ENCODE measurements around the gene TENM4.

DNA sequence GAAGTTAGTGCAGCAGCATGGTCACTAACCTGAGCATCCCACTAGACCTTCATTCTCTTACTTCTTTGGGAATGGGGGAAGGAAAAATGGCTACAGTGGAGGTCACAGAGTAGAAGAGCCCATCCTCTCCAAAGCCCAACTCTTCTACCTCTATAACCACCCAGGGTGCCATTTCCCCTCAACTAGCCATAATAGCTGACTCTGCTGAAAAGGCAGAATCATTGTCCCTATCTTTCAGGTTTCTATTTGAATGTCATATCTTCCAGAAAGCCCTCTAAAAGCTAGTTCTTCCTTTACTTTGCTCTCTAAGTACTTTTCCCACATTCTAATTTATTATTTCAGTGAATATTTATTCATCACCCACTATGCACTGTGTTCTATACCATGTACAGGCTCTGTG is 421.6 kb downstream of the TENM4 start:
- TF ChIP-seq, protein P1, sequence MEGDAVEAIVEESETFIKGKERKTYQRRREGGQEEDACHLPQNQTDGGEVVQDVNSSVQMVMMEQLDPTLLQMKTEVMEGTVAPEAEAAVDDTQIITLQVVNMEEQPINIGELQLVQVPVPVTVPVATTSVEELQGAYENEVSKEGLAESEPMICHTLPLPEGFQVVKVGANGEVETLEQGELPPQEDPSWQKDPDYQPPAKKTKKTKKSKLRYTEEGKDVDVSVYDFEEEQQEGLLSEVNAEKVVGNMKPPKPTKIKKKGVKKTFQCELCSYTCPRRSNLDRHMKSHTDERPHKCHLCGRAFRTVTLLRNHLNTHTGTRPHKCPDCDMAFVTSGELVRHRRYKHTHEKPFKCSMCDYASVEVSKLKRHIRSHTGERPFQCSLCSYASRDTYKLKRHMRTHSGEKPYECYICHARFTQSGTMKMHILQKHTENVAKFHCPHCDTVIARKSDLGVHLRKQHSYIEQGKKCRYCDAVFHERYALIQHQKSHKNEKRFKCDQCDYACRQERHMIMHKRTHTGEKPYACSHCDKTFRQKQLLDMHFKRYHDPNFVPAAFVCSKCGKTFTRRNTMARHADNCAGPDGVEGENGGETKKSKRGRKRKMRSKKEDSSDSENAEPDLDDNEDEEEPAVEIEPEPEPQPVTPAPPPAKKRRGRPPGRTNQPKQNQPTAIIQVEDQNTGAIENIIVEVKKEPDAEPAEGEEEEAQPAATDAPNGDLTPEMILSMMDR (IDR thresholded peaks at IDR 0.05), result no peak
- no peak for TF ChIP-seq EP300 (IDR thresholded peaks at IDR 0.05)
